SK-N-SH treated with all-trans-retinoic acid at 6 μM for 48 hours (cell line): ENCODE measurements around the gene VPS13D.

ENCODE experiments used
- ATAC-seq: fragments of 200-7000 bp; cut with Tn5 transposase; 3 replicates; pipeline ENCODE4 v1.9.1; 2020; ENCODE audit warnings: mild to moderate bottlenecking, moderate library complexity
- ARNTL ChIP-seq: fragments of 450-650 bp; formaldehyde crosslinking; IDR thresholded peaks from 2 replicates; pipeline ENCODE4 v1.5.0; 2020; ENCODE audit warnings: low read depth, mild to moderate bottlenecking, moderate library complexity, borderline replicate concordance
- BACH2 ChIP-seq: fragments of 250-450 bp; sonication (Bioruptor Pico); IDR thresholded peaks from 2 replicates; pipeline ENCODE4 v1.9.0; 2021; ENCODE audit warnings: mild to moderate bottlenecking, borderline replicate concordance
- CSDC2 ChIP-seq: fragments of 250-450 bp; sonication (Bioruptor Pico); IDR thresholded peaks from 2 replicates; pipeline ENCODE4 v1.5.0; 2020; ENCODE audit warnings: mild to moderate bottlenecking, moderate library complexity
- ESRRG ChIP-seq: fragments of 250-450 bp; sonication (Bioruptor Pico); IDR thresholded peaks from 2 replicates; pipeline ENCODE4 v1.6.1; 2021; ENCODE audit warnings: mild to moderate bottlenecking
- GLIS3 ChIP-seq: fragments of 250-450 bp; sonication (Bioruptor Pico); IDR thresholded peaks from 2 replicates; pipeline ENCODE4 v1.5.0; 2020; ENCODE audit warnings: mild to moderate bottlenecking, moderate library complexity
- ISL1 ChIP-seq: fragments of 250-450 bp; sonication (Bioruptor Pico); IDR thresholded peaks from 2 replicates; pipeline ENCODE4 v2.1.2; 2022; ENCODE audit warnings: mild to moderate bottlenecking, moderate library complexity
- OSR1 ChIP-seq: fragments of 250-450 bp; sonication (Bioruptor Pico); IDR thresholded peaks from 2 replicates; pipeline ENCODE4 v1.8.0; 2022; ENCODE audit warnings: moderate library complexity, mild to moderate bottlenecking, inconsistent platforms
- PPARA ChIP-seq: fragments of 250-450 bp; sonication (Bioruptor Pico); IDR thresholded peaks from 2 replicates; pipeline ENCODE4 v1.5.0; 2020; ENCODE audit warnings: mild to moderate bottlenecking, borderline replicate concordance
- RARB ChIP-seq: fragments of 250-450 bp; sonication (Bioruptor Pico); IDR thresholded peaks from 2 replicates; pipeline ENCODE4 v1.8.0; 2021; ENCODE audit warnings: mild to moderate bottlenecking, moderate library complexity
- SNAI2 ChIP-seq: fragments of 250-450 bp; sonication (Bioruptor Pico); IDR thresholded peaks from 2 replicates; pipeline ENCODE4 v1.5.0; 2020; ENCODE audit warnings: mild to moderate bottlenecking, moderate library complexity
- TCF4 ChIP-seq: fragments of 250-450 bp; sonication (Bioruptor Pico); IDR thresholded peaks from 2 replicates; pipeline ENCODE4 v1.8.0; 2021; ENCODE audit warnings: mild to moderate bottlenecking, moderate library complexity, borderline replicate concordance
- TOX ChIP-seq: fragments of 250-450 bp; sonication (Bioruptor Pico); IDR thresholded peaks from 2 replicates; pipeline ENCODE4 v1.8.0; 2021; ENCODE audit warnings: mild to moderate bottlenecking, moderate library complexity, borderline replicate concordance
- ZFP3 ChIP-seq: fragments of 250-450 bp; sonication (Bioruptor Pico); IDR thresholded peaks from 2 replicates; pipeline ENCODE4 v1.5.0; 2020; ENCODE audit warnings: mild to moderate bottlenecking, moderate library complexity
- ZFP30 ChIP-seq: fragments of 450-650 bp; formaldehyde crosslinking; IDR thresholded peaks from 2 replicates; pipeline ENCODE4 v1.5.0; 2022; ENCODE audit warnings: mild to moderate bottlenecking, moderate library complexity
- ZNF565 ChIP-seq: fragments of 450-650 bp; formaldehyde crosslinking; conservative IDR thresholded peaks from 2 replicates; pipeline ENCODE4 v1.5.0; 2020; ENCODE audit warnings: low read depth, mild to moderate bottlenecking, moderate library complexity
- ZNF70 ChIP-seq: fragments of 450-650 bp; formaldehyde crosslinking; IDR thresholded peaks from 2 replicates; pipeline ENCODE4 v1.5.0; 2020; ENCODE audit warnings: mild to moderate bottlenecking, moderate library complexity
- ZNF8 ChIP-seq: fragments of 450-650 bp; formaldehyde crosslinking; IDR thresholded peaks from 2 replicates; pipeline ENCODE4 v1.5.0; 2020; ENCODE audit warnings: mild to moderate bottlenecking, moderate library complexity
- TF ChIP-seq, protein P1 (sequence below): fragments of 250-450 bp; sonication (Bioruptor Pico); IDR thresholded peaks from 2 replicates; pipeline ENCODE4 v1.5.1; 2020; ENCODE audit warnings: low read depth, mild to moderate bottlenecking, moderate library complexity
- TF ChIP-seq, protein P2 (sequence below): fragments of 250-450 bp; sonication (Bioruptor Pico); IDR thresholded peaks from 2 replicates; pipeline ENCODE4 v1.8.0; 2021; ENCODE audit warnings: low read depth, mild to moderate bottlenecking, moderate library complexity, borderline replicate concordance
- TF ChIP-seq, protein P3 (sequence below): fragments of 250-450 bp; sonication (Bioruptor Pico); IDR thresholded peaks from 2 replicates; pipeline ENCODE4 v1.5.1; 2021; ENCODE audit warnings: mild to moderate bottlenecking, moderate library complexity
- TF ChIP-seq, protein P4 (sequence below): fragments of 250-450 bp; sonication (Bioruptor Pico); IDR thresholded peaks from 2 replicates; pipeline ENCODE4 v1.5.0; 2020; ENCODE audit warnings: mild to moderate bottlenecking, moderate library complexity
- TF ChIP-seq, protein P5 (sequence below): fragments of 250-450 bp; sonication (Bioruptor Pico); IDR thresholded peaks from 2 replicates; pipeline ENCODE4 v1.8.0; 2020; ENCODE audit warnings: mild to moderate bottlenecking, moderate library complexity, borderline replicate concordance

Gene VPS13D

DNA sequence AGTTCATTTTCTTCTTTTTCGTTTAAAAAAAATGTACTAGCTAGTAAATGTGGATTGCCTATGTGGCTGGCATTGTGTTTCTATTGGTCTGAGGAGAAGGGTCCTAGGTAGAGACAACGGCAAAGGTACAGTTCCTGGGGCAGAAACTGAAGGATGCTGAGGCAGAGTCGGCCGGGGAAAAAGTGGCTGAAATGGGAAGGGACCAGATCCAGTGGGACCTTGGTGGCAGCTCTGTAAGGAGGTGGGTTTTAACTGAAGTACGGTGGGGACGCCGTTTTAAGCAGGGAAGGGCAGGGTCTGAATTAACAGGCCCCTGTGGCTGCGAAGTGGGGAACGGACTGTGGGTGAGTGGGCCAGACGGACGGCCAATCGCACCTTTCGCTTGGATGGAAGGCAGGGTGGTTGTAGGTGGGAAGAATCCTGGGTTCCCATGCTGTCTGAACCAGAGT is 420 bp upstream of the VPS13D start:
- peak; percentile 28 for ATAC-seq
- TF ChIP-seq BACH2 (CRISPR knock-in tag) = no peak
- no peak for TF ChIP-seq TCF4 (CRISPR knock-in tag)
- no peak for TF ChIP-seq SNAI2 (CRISPR knock-in tag)
- TF ChIP-seq, protein P1, sequence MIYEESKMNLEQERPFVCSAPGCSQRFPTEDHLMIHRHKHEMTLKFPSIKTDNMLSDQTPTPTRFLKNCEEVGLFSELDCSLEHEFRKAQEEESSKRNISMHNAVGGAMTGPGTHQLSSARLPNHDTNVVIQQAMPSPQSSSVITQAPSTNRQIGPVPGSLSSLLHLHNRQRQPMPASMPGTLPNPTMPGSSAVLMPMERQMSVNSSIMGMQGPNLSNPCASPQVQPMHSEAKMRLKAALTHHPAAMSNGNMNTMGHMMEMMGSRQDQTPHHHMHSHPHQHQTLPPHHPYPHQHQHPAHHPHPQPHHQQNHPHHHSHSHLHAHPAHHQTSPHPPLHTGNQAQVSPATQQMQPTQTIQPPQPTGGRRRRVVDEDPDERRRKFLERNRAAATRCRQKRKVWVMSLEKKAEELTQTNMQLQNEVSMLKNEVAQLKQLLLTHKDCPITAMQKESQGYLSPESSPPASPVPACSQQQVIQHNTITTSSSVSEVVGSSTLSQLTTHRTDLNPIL (CRISPR knock-in tag) = no peak
- no peak for TF ChIP-seq CSDC2 (CRISPR knock-in tag)
- no peak for TF ChIP-seq ZNF565 (CRISPR knock-in tag)
- TF ChIP-seq, protein P2, sequence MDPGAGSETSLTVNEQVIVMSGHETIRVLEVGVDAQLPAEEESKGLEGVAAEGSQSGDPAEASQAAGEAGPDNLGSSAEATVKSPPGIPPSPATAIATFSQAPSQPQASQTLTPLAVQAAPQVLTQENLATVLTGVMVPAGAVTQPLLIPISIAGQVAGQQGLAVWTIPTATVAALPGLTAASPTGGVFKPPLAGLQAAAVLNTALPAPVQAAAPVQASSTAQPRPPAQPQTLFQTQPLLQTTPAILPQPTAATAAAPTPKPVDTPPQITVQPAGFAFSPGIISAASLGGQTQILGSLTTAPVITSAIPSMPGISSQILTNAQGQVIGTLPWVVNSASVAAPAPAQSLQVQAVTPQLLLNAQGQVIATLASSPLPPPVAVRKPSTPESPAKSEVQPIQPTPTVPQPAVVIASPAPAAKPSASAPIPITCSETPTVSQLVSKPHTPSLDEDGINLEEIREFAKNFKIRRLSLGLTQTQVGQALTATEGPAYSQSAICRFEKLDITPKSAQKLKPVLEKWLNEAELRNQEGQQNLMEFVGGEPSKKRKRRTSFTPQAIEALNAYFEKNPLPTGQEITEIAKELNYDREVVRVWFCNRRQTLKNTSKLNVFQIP (CRISPR knock-in tag) = no peak
- no peak for TF ChIP-seq GLIS3 (CRISPR knock-in tag)
- TF ChIP-seq, protein P3, sequence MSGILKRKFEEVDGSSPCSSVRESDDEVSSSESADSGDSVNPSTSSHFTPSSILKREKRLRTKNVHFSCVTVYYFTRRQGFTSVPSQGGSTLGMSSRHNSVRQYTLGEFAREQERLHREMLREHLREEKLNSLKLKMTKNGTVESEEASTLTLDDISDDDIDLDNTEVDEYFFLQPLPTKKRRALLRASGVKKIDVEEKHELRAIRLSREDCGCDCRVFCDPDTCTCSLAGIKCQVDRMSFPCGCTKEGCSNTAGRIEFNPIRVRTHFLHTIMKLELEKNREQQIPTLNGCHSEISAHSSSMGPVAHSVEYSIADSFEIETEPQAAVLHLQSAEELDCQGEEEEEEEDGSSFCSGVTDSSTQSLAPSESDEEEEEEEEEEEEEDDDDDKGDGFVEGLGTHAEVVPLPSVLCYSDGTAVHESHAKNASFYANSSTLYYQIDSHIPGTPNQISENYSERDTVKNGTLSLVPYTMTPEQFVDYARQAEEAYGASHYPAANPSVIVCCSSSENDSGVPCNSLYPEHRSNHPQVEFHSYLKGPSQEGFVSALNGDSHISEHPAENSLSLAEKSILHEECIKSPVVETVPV (CRISPR knock-in tag) = no peak
- TF ChIP-seq ESRRG = no peak

DNA sequence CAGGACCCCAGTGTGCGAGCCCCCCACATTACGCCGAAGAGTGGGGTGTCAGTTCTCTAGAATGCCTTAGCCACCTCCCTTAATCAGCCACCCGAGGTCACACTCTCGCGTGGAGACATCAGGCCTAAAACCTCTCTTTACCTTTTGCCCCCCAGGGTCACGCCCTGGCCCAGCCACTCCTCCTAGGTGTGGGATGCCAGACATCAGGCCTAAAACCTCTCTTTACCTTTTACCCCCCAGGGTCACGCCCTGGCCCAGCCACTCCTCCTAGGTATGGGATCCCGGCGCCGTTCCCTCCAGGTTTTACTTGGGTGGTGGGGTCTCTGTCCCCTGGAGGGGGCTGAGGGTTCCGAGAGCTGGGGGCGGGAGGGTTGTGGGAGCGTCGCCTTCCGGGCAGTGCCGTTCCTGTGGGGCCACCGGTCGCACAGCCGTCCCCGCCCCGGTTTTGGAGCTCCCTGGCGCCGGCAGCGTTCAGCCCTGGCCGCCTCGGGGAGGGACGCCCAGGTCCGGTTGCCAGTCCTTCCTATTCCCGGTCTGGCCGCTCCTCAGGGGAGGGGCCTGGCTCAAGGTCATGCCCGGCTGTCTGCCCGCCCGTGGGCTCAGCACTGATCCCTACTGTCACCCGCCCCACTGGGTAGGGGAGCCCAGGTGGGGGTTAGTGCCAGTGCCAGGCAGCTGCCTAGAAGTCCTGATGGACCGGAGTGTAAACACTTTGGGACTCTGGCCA is 882 bp downstream of the VPS13D start:
- TF ChIP-seq TOX (CRISPR knock-in tag) (no peak), ARNTL (CRISPR knock-in tag) (no peak), OSR1 (CRISPR knock-in tag) (no peak), ZNF8 (CRISPR knock-in tag) (no peak), PPARA (CRISPR knock-in tag) (no peak), SNAI2 (CRISPR knock-in tag) (no peak), ESRRG (no peak), BACH2 (CRISPR knock-in tag) (no peak)
- TF ChIP-seq, protein P4, sequence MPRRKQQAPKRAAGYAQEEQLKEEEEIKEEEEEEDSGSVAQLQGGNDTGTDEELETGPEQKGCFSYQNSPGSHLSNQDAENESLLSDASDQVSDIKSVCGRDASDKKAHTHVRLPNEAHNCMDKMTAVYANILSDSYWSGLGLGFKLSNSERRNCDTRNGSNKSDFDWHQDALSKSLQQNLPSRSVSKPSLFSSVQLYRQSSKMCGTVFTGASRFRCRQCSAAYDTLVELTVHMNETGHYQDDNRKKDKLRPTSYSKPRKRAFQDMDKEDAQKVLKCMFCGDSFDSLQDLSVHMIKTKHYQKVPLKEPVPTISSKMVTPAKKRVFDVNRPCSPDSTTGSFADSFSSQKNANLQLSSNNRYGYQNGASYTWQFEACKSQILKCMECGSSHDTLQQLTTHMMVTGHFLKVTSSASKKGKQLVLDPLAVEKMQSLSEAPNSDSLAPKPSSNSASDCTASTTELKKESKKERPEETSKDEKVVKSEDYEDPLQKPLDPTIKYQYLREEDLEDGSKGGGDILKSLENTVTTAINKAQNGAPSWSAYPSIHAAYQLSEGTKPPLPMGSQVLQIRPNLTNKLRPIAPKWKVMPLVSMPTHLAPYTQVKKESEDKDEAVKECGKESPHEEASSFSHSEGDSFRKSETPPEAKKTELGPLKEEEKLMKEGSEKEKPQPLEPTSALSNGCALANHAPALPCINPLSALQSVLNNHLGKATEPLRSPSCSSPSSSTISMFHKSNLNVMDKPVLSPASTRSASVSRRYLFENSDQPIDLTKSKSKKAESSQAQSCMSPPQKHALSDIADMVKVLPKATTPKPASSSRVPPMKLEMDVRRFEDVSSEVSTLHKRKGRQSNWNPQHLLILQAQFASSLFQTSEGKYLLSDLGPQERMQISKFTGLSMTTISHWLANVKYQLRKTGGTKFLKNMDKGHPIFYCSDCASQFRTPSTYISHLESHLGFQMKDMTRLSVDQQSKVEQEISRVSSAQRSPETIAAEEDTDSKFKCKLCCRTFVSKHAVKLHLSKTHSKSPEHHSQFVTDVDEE = no peak
- ATAC-seq = peak; percentile 70

DNA sequence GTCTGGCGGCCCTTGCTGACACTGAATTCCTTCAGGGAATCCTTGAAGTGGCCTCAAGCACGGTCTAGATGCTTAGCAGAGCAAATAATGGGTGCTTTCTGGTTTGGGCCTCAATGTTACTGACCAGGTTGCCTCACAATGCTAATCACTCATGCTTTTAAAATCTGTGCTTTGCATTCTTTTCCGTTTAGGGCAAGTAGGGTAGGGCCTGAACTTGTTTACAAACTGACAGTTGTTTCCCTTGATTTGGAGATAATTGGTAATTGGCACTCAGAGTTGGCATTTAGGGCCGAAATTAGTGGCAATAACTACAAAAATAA is 1.4 kb downstream of the VPS13D start:
- no peak for ATAC-seq
- TF ChIP-seq ZFP30 (no peak), ESRRG (no peak), RARB (CRISPR knock-in tag) (no peak), TCF4 (CRISPR knock-in tag) (no peak), TOX (CRISPR knock-in tag) (no peak), ZNF8 (CRISPR knock-in tag) (no peak), ZFP3 (CRISPR knock-in tag) (no peak), ISL1 (no peak), ZNF70 (no peak), ARNTL (CRISPR knock-in tag) (no peak), ZNF565 (CRISPR knock-in tag) (no peak), OSR1 (CRISPR knock-in tag) (no peak), GLIS3 (CRISPR knock-in tag) (no peak), BACH2 (CRISPR knock-in tag) (no peak)
- TF ChIP-seq, protein P2 (CRISPR knock-in tag) = no peak
- TF ChIP-seq, protein P3 (CRISPR knock-in tag) = no peak
- TF ChIP-seq, protein P1 (CRISPR knock-in tag) = no peak
- TF ChIP-seq, protein P5, sequence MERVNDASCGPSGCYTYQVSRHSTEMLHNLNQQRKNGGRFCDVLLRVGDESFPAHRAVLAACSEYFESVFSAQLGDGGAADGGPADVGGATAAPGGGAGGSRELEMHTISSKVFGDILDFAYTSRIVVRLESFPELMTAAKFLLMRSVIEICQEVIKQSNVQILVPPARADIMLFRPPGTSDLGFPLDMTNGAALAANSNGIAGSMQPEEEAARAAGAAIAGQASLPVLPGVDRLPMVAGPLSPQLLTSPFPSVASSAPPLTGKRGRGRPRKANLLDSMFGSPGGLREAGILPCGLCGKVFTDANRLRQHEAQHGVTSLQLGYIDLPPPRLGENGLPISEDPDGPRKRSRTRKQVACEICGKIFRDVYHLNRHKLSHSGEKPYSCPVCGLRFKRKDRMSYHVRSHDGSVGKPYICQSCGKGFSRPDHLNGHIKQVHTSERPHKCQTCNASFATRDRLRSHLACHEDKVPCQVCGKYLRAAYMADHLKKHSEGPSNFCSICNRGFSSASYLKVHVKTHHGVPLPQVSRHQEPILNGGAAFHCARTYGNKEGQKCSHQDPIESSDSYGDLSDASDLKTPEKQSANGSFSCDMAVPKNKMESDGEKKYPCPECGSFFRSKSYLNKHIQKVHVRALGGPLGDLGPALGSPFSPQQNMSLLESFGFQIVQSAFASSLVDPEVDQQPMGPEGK (CRISPR knock-in tag) = no peak
